Measurements from ENCODE around the gene UBIAD1. TPM values are rescaled to one million over a fixed set of nuclear protein-coding genes. Genes with fewer than 3 reads are reported as not detected.

Gene UBIAD1
- total and polyA plus RNA-seq, 4 experiments from 2014 or later: 30.3 to 51.9 (median 37.7) TPM

DNA sequence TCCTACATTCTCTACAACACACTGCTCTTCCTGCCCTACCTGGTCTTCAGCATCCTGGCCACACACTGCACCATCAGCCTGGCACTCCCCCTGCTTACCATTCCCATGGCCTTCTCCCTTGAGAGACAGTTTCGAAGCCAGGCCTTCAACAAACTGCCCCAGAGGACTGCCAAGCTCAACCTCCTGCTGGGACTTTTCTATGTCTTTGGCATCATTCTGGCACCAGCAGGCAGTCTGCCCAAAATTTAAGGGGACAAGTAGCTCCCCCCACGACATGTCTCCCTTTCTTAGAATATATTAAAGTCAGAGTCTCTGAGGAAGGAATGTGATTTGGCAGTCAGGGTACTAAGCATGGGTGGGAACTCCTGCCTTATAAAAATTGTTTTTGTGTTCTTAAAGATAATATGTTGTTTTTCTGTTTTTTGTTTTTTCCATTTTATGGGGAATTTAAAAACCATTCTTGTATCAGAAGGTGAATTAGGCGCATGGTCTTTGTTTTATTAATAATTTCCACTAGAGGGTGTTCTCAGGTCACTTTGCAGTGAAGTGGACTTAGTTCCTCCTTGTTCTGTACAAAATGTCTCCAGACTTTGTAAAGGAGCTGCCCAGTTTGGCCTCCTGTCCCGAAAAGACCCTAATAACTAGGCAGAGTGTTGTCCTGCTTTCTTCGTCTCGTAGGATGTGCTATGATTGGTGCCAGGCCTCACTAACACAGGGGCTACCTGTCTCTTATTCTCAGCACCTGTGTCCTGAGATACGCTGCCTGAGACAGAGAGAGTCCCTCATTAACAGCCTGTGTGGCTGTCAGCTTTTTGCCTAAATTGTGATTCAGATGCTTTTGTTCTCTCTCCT is 13.1 kb downstream of the UBIAD1 start:
- intact Hi-C loops (cut with micrococcal nuclease): no loop called here
- CTCF ChIA-PET (ENCODE audit: partially characterized antibody): interaction anchor here (1.0 kb wide), 1 partner anchor 8 kb away, joined by 4 read pairs; no protein-coding TSS in a partner anchor
- POLR2A ChIA-PET (ENCODE audit: partially characterized antibody): interaction anchor here (1.2 kb wide), 1 partner anchor 13 kb away, joined by 4 read pairs; no protein-coding TSS in a partner anchor
- peaks cover 30% of the 10 kb centered on the region for H3K36me3 ChIP-seq (ENCODE audit: insufficient read depth, low read length)
- H3K27ac ChIP-seq (ENCODE audit: low read depth, low read length): no peak overlapping the region
- no peak for DNase-seq
- no peaks in the 10 kb centered on the region for H3K27me3 ChIP-seq (ENCODE audit: insufficient read depth, low read length)
- H3K4me3 ChIP-seq (ENCODE audit: low read length in 2 of 2): no peak overlapping the region
- peaks cover 39 to 61% of the 10 kb centered on the region in 2 donors for H3K36me3 Mint-ChIP-seq
- no peaks in the 10 kb centered on the region for H3K9me3 ChIP-seq (ENCODE audit: control insufficient read depth in 1 of 2, low read length in 2 of 2)
- peak overlapping the region; percentile 14 to 96 (median 72) for H3K27ac Mint-ChIP-seq
- H3K4me3 Mint-ChIP-seq: peak overlapping the region in 6 of 8 donors; percentile 20 to 58 (median 44)
- peaks cover 57% of the 10 kb centered on the region for H3K4me1 ChIP-seq (ENCODE audit: insufficient read depth, low read length)
- no peaks in the 10 kb centered on the region for H3K27me3 Mint-ChIP-seq
- H3K9me3 Mint-ChIP-seq: no peaks in the 10 kb centered on the region
- peaks cover 50 to 76% (median 60%) of the 10 kb centered on the region in 4 donors for H3K4me1 Mint-ChIP-seq

DNA sequence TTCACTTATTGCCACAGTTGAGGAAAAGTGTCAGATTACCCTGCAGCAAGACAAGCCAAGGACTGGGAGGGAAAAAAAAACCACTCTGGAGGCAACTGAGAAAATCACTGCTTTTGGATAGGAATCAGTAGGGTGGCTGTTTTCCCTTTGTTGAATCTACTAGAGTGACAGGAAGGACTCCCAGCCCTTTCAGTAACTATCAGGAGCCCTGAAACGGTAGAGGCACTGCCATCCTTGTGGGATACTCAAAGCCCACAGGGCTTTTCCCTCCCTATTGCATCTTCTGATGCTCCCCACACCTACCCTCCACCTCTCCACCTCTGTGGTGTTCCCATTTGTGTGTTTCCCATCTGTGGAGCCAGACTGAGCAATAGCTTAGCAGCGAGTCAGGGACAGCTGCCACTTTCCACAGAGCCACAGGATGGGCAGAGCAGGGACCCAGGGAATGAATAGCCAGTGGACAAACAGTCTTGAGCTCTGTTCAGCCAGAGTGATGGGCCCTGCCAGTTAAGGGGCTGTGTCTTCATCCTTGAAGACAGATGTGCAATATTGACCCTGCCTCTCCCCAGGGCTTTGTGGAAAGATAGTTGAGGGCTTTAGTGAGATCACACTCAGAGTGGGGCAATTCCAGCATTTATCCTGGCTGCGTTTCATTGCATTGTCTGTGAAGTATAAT is 13.9 kb downstream of the UBIAD1 start:
- POLR2A ChIA-PET (ENCODE audit: partially characterized antibody): interaction anchor here (1.2 kb wide), 1 partner anchor 13 kb away, joined by 4 read pairs; no protein-coding TSS in a partner anchor
- CTCF ChIA-PET (ENCODE audit: partially characterized antibody): no interaction called here
- Histone ChIP-seq H3K27ac (ENCODE audit: low read depth, low read length) (no peak overlapping the region), H3K4me1 (ENCODE audit: insufficient read depth, low read length) (peaks cover 57% of the 10 kb centered on the region), H3K9me3 (ENCODE audit: control insufficient read depth in 1 of 2, low read length in 2 of 2) (no peaks in the 10 kb centered on the region), H3K4me3 (ENCODE audit: low read length in 2 of 2) (no peak overlapping the region), H3K36me3 (ENCODE audit: insufficient read depth, low read length) (peaks cover 30% of the 10 kb centered on the region), H3K27me3 (ENCODE audit: insufficient read depth, low read length) (no peaks in the 10 kb centered on the region)
- no peaks in the 10 kb centered on the region for H3K27me3 Mint-ChIP-seq
- intact Hi-C loops (cut with micrococcal nuclease): no loop called here
- DNase-seq: no peak
- peak overlapping the region in 2 of 8 donors; percentile 26 to 29 for H3K4me3 Mint-ChIP-seq
- no peaks in the 10 kb centered on the region for H3K9me3 Mint-ChIP-seq
- H3K27ac Mint-ChIP-seq: peak overlapping the region in 5 of 7 donors; percentile 14 to 93 (median 47)
- H3K36me3 Mint-ChIP-seq: peaks cover 37 to 62% of the 10 kb centered on the region in 2 donors
- peaks cover 47 to 76% (median 58%) of the 10 kb centered on the region in 4 donors for H3K4me1 Mint-ChIP-seq

DNA sequence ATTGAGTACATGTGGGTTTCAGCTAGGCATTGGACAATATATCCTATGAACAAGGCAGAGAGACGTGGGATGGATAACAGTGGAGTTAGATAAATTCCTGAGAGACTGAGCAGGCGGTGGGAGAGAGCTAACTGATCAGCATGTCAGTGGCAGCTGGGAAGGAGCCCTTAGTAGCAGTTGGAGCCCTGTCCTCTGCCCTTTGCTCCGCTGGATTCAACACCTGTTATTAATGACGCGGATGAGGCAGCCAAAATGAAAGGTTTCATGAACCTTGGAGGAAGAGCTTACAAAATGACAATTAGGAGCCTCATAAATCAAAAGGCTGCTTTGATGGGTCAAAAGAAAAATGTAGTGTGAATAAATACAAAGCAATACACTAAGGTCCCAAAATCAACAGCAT is 16.1 kb downstream of the UBIAD1 start:
- H3K27me3 ChIP-seq (ENCODE audit: insufficient read depth, low read length): no peaks in the 10 kb centered on the region
- Mint-ChIP-seq H3K4me1 (peaks cover 44 to 74% (median 59%) of the 10 kb centered on the region in 4 donors), H3K27me3 (no peaks in the 10 kb centered on the region), H3K4me3 (peak overlapping the region in 2 of 8 donors; percentile 1 to 38), H3K36me3 (peaks cover 30 to 63% of the 10 kb centered on the region in 2 donors), H3K9me3 (no peaks in the 10 kb centered on the region), H3K27ac (peak overlapping the region in 3 of 7 donors; percentile 0 to 73 (median 51))
- peaks cover 53% of the 10 kb centered on the region for H3K4me1 ChIP-seq (ENCODE audit: insufficient read depth, low read length)
- CTCF ChIA-PET (ENCODE audit: partially characterized antibody): no interaction called here
- peaks cover 30% of the 10 kb centered on the region for H3K36me3 ChIP-seq (ENCODE audit: insufficient read depth, low read length)
- H3K27ac ChIP-seq (ENCODE audit: low read depth, low read length): no peak overlapping the region
- H3K4me3 ChIP-seq (ENCODE audit: low read length in 2 of 2): no peak overlapping the region
- intact Hi-C loops (cut with micrococcal nuclease): no loop called here
- H3K9me3 ChIP-seq (ENCODE audit: control insufficient read depth in 1 of 2, low read length in 2 of 2): no peaks in the 10 kb centered on the region
- DNase-seq: no peak
- POLR2A ChIA-PET (ENCODE audit: partially characterized antibody): no interaction called here

DNA sequence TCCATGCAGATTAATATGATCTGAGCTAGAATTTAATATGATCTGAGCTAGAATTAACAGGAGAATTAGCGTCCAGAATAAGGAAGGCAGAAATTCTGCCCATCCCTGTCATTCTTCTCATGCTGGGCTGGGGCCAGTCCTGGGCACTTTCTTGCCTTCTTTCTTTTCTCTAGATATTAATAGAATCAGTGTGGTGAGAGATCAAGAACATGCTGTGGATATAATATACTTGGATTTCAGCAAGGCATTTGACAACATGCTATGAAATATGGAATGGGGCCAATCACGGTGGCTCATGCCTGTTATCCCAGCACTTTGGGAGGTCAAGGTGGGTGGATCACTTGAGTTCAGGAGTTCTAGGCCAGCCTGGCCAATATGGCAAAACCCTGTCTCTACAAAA is 18.1 kb downstream of the UBIAD1 start:
- no peaks in the 10 kb centered on the region for H3K27me3 ChIP-seq (ENCODE audit: insufficient read depth, low read length)
- no peak overlapping the region for H3K27ac ChIP-seq (ENCODE audit: low read depth, low read length)
- CTCF ChIA-PET (ENCODE audit: partially characterized antibody): interaction anchor here (0.5 to 0.7 kb wide), 2 partner anchors 11 to 606 kb away, joined by 3 read pairs; no protein-coding TSS in a partner anchor
- Mint-ChIP-seq H3K27ac (peak overlapping the region; percentile 17 to 84 (median 73)), H3K4me1 (peaks cover 37 to 73% (median 58%) of the 10 kb centered on the region in 4 donors), H3K27me3 (no peaks in the 10 kb centered on the region), H3K9me3 (no peaks in the 10 kb centered on the region), H3K36me3 (peaks cover 33 to 63% of the 10 kb centered on the region in 2 donors), H3K4me3 (peak overlapping the region in 7 of 8 donors; percentile 18 to 89 (median 48))
- H3K4me3 ChIP-seq (ENCODE audit: low read length in 2 of 2): no peak overlapping the region
- no peak for DNase-seq
- intact Hi-C loops (cut with micrococcal nuclease): no loop called here
- H3K4me1 ChIP-seq (ENCODE audit: insufficient read depth, low read length): peaks cover 51% of the 10 kb centered on the region
- peaks cover 32% of the 10 kb centered on the region for H3K36me3 ChIP-seq (ENCODE audit: insufficient read depth, low read length)
- POLR2A ChIA-PET (ENCODE audit: partially characterized antibody): interaction anchor here (1.2 to 2.8 kb wide), 2 partner anchors 10 to 18 kb away, joined by 8 to 12 read pairs; partner anchors contain the start of gene UBIAD1
- no peaks in the 10 kb centered on the region for H3K9me3 ChIP-seq (ENCODE audit: control insufficient read depth in 1 of 2, low read length in 2 of 2)

DNA sequence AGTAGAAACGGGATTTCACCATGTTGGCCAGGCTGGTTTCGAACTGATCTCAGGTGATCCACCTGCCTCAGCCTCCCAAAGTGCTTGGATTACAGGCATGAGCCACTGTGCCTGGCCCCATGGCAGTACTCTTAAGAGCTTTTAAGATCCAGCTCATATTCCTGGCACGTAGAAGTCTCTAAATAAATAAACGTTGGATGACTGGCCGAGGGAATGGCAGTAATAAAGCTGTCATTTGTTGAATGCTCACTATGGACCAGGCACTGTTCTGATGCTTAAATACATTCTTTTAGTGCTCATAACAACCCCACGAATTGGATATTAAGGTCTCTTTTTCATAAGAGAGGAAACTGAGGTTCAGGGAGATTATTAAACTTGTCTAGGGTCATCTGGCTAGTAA is 20.9 kb downstream of the UBIAD1 start:
- H3K9me3 ChIP-seq (ENCODE audit: control insufficient read depth in 1 of 2, low read length in 2 of 2): no peaks in the 10 kb centered on the region
- ChIA-PET CTCF (ENCODE audit: partially characterized antibody) (interaction anchor here (1.2 to 1.8 kb wide), 3 partner anchors 8 to 52 kb away, joined by 4 to 7 read pairs (median 5); no protein-coding TSS in a partner anchor), POLR2A (ENCODE audit: partially characterized antibody) (no interaction called here)
- peaks cover 34 to 60% (median 53%) of the 10 kb centered on the region in 4 donors for H3K4me1 Mint-ChIP-seq
- peak overlapping the region in 5 of 7 donors; percentile 11 to 66 (median 31) for H3K27ac Mint-ChIP-seq
- no peak overlapping the region for H3K27ac ChIP-seq (ENCODE audit: low read depth, low read length)
- no peak for DNase-seq
- no peaks in the 10 kb centered on the region for H3K9me3 Mint-ChIP-seq
- H3K4me3 Mint-ChIP-seq: no peak overlapping the region
- intact Hi-C loops (cut with micrococcal nuclease): no loop called here
- H3K27me3 Mint-ChIP-seq: no peaks in the 10 kb centered on the region
- no peak overlapping the region for H3K4me3 ChIP-seq (ENCODE audit: low read length in 2 of 2)
- H3K36me3 Mint-ChIP-seq: peaks cover 22 to 45% of the 10 kb centered on the region in 2 donors
- H3K36me3 ChIP-seq (ENCODE audit: insufficient read depth, low read length): peaks cover 17% of the 10 kb centered on the region
- no peaks in the 10 kb centered on the region for H3K27me3 ChIP-seq (ENCODE audit: insufficient read depth, low read length)
- peaks cover 45% of the 10 kb centered on the region for H3K4me1 ChIP-seq (ENCODE audit: insufficient read depth, low read length)

DNA sequence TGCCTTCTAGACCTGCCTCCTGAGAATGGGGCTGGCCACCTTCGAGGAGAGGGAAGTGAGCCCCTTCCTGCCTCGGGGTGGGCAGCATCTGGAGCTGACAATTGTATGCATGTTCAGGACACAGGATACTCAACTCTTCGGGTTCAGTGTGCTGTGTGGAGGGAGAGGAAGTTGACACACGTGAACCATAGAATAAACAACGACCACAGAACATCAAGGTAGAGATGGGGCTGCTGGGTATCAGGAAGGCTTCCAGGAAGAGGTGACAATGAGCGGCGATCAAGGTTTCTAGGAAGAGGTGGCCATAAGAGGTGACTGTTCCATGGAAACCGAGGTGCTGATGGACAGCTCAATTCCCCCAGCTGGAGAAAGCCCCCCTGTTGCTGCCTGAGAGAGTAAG is 22.0 kb downstream of the UBIAD1 start:
- peak overlapping the region in 6 of 8 donors; percentile 0 to 80 (median 68) for H3K4me3 Mint-ChIP-seq
- no peak overlapping the region for H3K4me3 ChIP-seq (ENCODE audit: low read length in 2 of 2)
- H3K9me3 Mint-ChIP-seq: no peaks in the 10 kb centered on the region
- POLR2A ChIA-PET (ENCODE audit: partially characterized antibody): interaction anchor here (1.3 to 2.2 kb wide), 2 partner anchors 22 to 33 kb away, joined by 5 to 13 read pairs; partner anchors contain the start of genes MTOR and UBIAD1
- no peak for DNase-seq
- peaks cover 36 to 62% (median 56%) of the 10 kb centered on the region in 4 donors for H3K4me1 Mint-ChIP-seq
- intact Hi-C loops (cut with micrococcal nuclease): no loop called here
- peaks cover 12% of the 10 kb centered on the region for H3K36me3 ChIP-seq (ENCODE audit: insufficient read depth, low read length)
- peaks cover 16 to 40% of the 10 kb centered on the region in 2 donors for H3K36me3 Mint-ChIP-seq
- H3K27me3 Mint-ChIP-seq: no peaks in the 10 kb centered on the region
- peak overlapping the region; percentile 80 to 94 (median 90) for H3K27ac Mint-ChIP-seq
- peaks cover 53% of the 10 kb centered on the region for H3K4me1 ChIP-seq (ENCODE audit: insufficient read depth, low read length)
- no peaks in the 10 kb centered on the region for H3K9me3 ChIP-seq (ENCODE audit: control insufficient read depth in 1 of 2, low read length in 2 of 2)
- CTCF ChIA-PET (ENCODE audit: partially characterized antibody): interaction anchor here (1.1 to 2.7 kb wide), 6 partner anchors 9 to 257 kb away, joined by 3 to 25 read pairs (median 6); partner anchors contain the start of gene MTOR
- peak overlapping the region; percentile 2 for H3K27ac ChIP-seq (ENCODE audit: low read depth, low read length)
- no peaks in the 10 kb centered on the region for H3K27me3 ChIP-seq (ENCODE audit: insufficient read depth, low read length)

Data from CD4-positive, alpha-beta memory T cell (primary cell).